MM.1S (cell line): Measurements from ENCODE around the gene TAS2R50.

ENCODE experiments used
- DNase-seq: peaks from one replicate; pipeline ENCODE4 v3.0.0-alpha.2; 2015
- H2AFZ ChIP-seq: fragments of 300-600 bp; sonication (generic); 2 replicates; pipeline ENCODE4 v1.6.0; 2016; ENCODE audit warnings: antibody characterized with exemption, low read length
- H3F3A ChIP-seq: fragments of 300-600 bp; sonication (generic); 2 replicates; pipeline ENCODE4 v1.6.1; 2016; ENCODE audit warnings: mild to moderate bottlenecking, antibody characterized with exemption, low read length, moderate library complexity, mixed read lengths; ENCODE audit not compliant: insufficient read depth
- H3K27ac ChIP-seq: fragments of 300-600 bp; sonication (generic); 2 replicates; pipeline ENCODE4 v1.5.1; 2016; ENCODE audit warnings: mild to moderate bottlenecking, low read length
- H3K27me3 ChIP-seq: fragments of 300-600 bp; sonication (generic); replicated peaks from 2 replicates; pipeline ENCODE4 v1.6.0; 2016; ENCODE audit warnings: low read length; ENCODE audit not compliant: insufficient read depth
- H3K36me3 ChIP-seq: fragments of 300-600 bp; sonication (generic); replicated peaks from 2 replicates; pipeline ENCODE4 v1.6.1; 2016; ENCODE audit warnings: mild to moderate bottlenecking, low read length, mixed read lengths; ENCODE audit not compliant: insufficient read depth
- H3K4me1 ChIP-seq: fragments of 300-600 bp; sonication (generic); 2 replicates; pipeline ENCODE4 v1.6.1; 2016; ENCODE audit warnings: low read length, mixed read lengths
- H3K4me2 ChIP-seq: fragments of 300-600 bp; sonication (generic); 2 replicates; pipeline ENCODE4 v1.6.0; 2016; ENCODE audit warnings: low read depth, low read length
- H3K4me3 ChIP-seq: fragments of 300-600 bp; sonication (generic); 2 replicates; pipeline ENCODE4 v1.5.1; 2016; ENCODE audit warnings: low read length, mixed read lengths
- H3K79me2 ChIP-seq: fragments of 300-600 bp; sonication (generic); 2 replicates; pipeline ENCODE4 v1.6.1; 2016; ENCODE audit warnings: mixed run types, low read length, mixed read lengths
- H3K9ac ChIP-seq: fragments of 300-600 bp; sonication (generic); 2 replicates; pipeline ENCODE4 v1.6.1; 2016; ENCODE audit warnings: low read length, mixed read lengths
- H3K9me2 ChIP-seq: fragments of 300-600 bp; sonication (generic); replicated peaks from 2 replicates; pipeline ENCODE4 v1.6.1; 2016; ENCODE audit warnings: mild to moderate bottlenecking, low read length, mixed read lengths; ENCODE audit not compliant: insufficient read depth
- H3K9me3 ChIP-seq: fragments of 300-600 bp; sonication (generic); replicated peaks from 2 replicates; pipeline ENCODE4 v1.6.1; 2016; ENCODE audit warnings: mild to moderate bottlenecking, low read length, mixed read lengths; ENCODE audit not compliant: insufficient read depth
- H4K20me1 ChIP-seq: fragments of 300-600 bp; sonication (generic); 2 replicates; pipeline ENCODE4 v1.6.1; 2016; ENCODE audit warnings: mild to moderate bottlenecking, low read length, moderate library complexity, mixed read lengths; ENCODE audit not compliant: insufficient read depth
- EZH2 ChIP-seq: fragments of 300-600 bp; sonication (generic); optimal IDR thresholded peaks from 2 replicates; pipeline ENCODE3; 2017; ENCODE audit warnings: low read depth, mild to moderate bottlenecking, antibody characterized with exemption, low read length, mixed read lengths
- EZH2phosphoT487 ChIP-seq: fragments of 300-600 bp; sonication (generic); IDR thresholded peaks from 2 replicates; pipeline ENCODE4 v1.6.1; 2018; ENCODE audit warnings: antibody characterized with exemption, low read length
- TF ChIP-seq, protein P1 (sequence below): fragments of 300-600 bp; sonication (generic); IDR thresholded peaks from 2 replicates; pipeline ENCODE4 v1.5.1; 2016; ENCODE audit warnings: antibody characterized with exemption, low read length, mixed read lengths

The TAS2R50 gene

DNA sequence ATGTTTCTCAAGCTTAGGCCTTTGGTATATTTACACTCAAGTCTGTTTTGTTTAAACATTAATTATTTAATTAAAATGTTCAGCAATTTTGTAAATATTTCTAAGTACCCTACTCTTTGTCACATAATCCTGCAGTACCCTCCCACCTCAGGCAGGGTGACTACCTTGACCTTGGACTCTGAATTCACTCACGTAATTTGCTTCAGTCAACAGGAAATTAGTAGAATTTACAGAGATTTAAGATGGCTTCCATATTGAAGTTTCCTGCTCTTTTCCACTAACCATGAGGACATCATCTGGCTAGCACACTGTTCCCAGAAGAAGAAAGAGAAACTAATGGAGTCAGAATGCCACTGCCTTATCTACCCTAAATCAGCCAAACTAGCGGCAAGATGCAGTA lies 36.7 kb upstream of the TAS2R50 start:
- H3K79me2 ChIP-seq, result no peaks in the 10 kb centered on the region
- no peaks in the 10 kb centered on the region for H3K36me3 ChIP-seq
- no peaks in the 10 kb centered on the region for H3K9me3 ChIP-seq
- H3K9me2 ChIP-seq, result no peaks in the 10 kb centered on the region
- no peak overlapping the region for H3K9ac ChIP-seq
- TF ChIP-seq, protein P1, sequence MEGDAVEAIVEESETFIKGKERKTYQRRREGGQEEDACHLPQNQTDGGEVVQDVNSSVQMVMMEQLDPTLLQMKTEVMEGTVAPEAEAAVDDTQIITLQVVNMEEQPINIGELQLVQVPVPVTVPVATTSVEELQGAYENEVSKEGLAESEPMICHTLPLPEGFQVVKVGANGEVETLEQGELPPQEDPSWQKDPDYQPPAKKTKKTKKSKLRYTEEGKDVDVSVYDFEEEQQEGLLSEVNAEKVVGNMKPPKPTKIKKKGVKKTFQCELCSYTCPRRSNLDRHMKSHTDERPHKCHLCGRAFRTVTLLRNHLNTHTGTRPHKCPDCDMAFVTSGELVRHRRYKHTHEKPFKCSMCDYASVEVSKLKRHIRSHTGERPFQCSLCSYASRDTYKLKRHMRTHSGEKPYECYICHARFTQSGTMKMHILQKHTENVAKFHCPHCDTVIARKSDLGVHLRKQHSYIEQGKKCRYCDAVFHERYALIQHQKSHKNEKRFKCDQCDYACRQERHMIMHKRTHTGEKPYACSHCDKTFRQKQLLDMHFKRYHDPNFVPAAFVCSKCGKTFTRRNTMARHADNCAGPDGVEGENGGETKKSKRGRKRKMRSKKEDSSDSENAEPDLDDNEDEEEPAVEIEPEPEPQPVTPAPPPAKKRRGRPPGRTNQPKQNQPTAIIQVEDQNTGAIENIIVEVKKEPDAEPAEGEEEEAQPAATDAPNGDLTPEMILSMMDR, result no peak
- TF ChIP-seq EZH2phosphoT487, result no peak
- no peak for TF ChIP-seq EZH2
- no peaks in the 10 kb centered on the region for H4K20me1 ChIP-seq
- no peak overlapping the region for H3K4me3 ChIP-seq
- no peak overlapping the region for H3K27ac ChIP-seq
- H3F3A ChIP-seq, result no peaks in the 10 kb centered on the region
- no peak overlapping the region for H3K4me2 ChIP-seq
- no peaks in the 10 kb centered on the region for H3K27me3 ChIP-seq
- no peaks in the 10 kb centered on the region for H3K4me1 ChIP-seq
- no peak overlapping the region for H2AFZ ChIP-seq
- DNase-seq, result no peak

DNA sequence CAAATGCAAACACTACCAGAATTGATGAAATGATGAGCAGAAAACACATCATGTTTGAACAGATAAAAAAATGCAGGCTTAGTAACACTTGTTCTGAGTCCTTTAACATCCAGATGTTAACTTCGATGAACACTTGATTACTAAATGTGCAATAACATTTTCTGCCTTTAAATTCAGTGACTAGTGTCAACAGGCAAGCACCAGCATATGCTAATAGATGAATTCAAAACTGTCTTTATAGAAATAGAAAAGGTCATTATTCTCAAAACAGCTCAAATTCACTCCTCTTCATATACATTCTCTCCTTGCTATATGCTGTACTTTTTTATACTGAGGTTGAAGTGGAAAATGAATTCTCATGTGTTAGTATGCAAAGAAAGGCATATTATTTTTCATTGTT lies 35.8 kb upstream of the TAS2R50 start, which contains the start of gene TAS2R19:
TAS2R19 (minus strand) TSS at position 101 of the 400 bp plus-strand sequence; CDS start at position 52, 49 bp downstream.
- Histone ChIP-seq H3F3A (no peaks in the 10 kb centered on the region), H3K4me1 (no peaks in the 10 kb centered on the region), H2AFZ (no peak within 1 kb of the TSS), H3K9ac (no peak within 1 kb of the TSS), H3K27me3 (no peaks in the 10 kb centered on the region), H3K9me2 (no peaks in the 10 kb centered on the region), H3K4me3 (no peak within 1 kb of the TSS), H3K36me3 (no peaks in the 10 kb centered on the region), H3K4me2 (no peak within 1 kb of the TSS), H3K79me2 (no peaks in the 10 kb centered on the region), H4K20me1 (no peaks in the 10 kb centered on the region), H3K9me3 (no peaks in the 10 kb centered on the region), H3K27ac (no peak within 1 kb of the TSS)
- no peak for DNase-seq
- TF ChIP-seq EZH2phosphoT487 (no peak), EZH2 (no peak)
- TF ChIP-seq, protein P1, result no peak

DNA sequence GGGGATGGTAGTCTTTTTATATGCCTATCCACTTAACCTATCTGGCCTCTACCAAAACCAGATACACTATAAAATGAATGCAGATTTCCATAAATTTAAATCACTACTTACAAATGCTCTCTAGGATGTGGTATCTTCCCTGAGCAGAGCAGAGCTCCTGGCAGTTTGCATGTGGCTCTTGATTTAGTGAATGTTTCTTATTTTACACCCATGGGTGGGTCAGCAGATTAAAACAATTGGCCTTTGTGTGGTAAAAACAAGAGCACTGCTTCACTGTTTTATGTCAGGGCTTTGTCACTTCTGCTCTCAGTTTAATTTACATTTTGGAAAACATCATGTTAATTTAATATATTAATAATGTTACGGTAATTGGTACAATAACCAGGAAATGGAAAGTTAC lies 30.2 kb upstream of the TAS2R50 start:
- Histone ChIP-seq H3K4me2 (no peak overlapping the region), H3K9me3 (no peaks in the 10 kb centered on the region), H3K4me3 (no peak overlapping the region), H3K27me3 (no peaks in the 10 kb centered on the region), H3K4me1 (no peaks in the 10 kb centered on the region), H3K79me2 (no peaks in the 10 kb centered on the region), H3K9me2 (no peaks in the 10 kb centered on the region), H3K36me3 (no peaks in the 10 kb centered on the region), H2AFZ (no peak overlapping the region), H4K20me1 (no peaks in the 10 kb centered on the region), H3K27ac (no peak overlapping the region), H3F3A (no peaks in the 10 kb centered on the region), H3K9ac (no peak overlapping the region)
- DNase-seq, result no peak
- TF ChIP-seq EZH2 (no peak), EZH2phosphoT487 (no peak)
- TF ChIP-seq, protein P1, result no peak
